AG04450 (cell line): Measurements from ENCODE around the gene CXXC5. TPM values are rescaled to one million over a fixed set of nuclear protein-coding genes. Genes with fewer than 3 reads are reported as not detected.

ENCODE experiments used
- CTCF ChIA-PET: fragments of 300-600, 350-600 bp; formaldehyde crosslinking; extraction: SDS; loops from one replicate; lab custom pipeline; 2022; ENCODE audit warnings: antibody characterized with exemption, inconsistent platforms; lab: Charles Lee
- POLR2A ChIA-PET: fragments of 350-600 bp; formaldehyde crosslinking; extraction: SDS; loops from one replicate; lab custom pipeline; 2021; ENCODE audit warnings: antibody characterized with exemption, inconsistent platforms; lab: Yijun Ruan, JAX
- DNase-seq: peaks from one replicate; pipeline ENCODE4 v3.0.0-alpha.2; 2011; ENCODE audit warnings: low read depth, low spot score
- H3K27ac ChIP-seq: one replicate; pipeline ENCODE4 v1.5.1; 2012; ENCODE audit warnings: low read depth, low read length, control low read depth
- H3K27me3 ChIP-seq: one replicate; pipeline ENCODE4 v1.6.0; 2012; ENCODE audit warnings: low read length; ENCODE audit not compliant: control insufficient read depth, insufficient read depth
- H3K4me3 ChIP-seq: 2 replicates; pipeline ENCODE4 v1.5.1; 2011; ENCODE audit warnings: mild to moderate bottlenecking, low read depth, low read length, control low read depth
- H3K9me3 ChIP-seq: 2 replicates; pipeline ENCODE4 v1.5.1; 2012; ENCODE audit warnings: low read length; ENCODE audit not compliant: control insufficient read depth, insufficient read depth
- polyA plus RNA-seq: library from polyadenylated mRNA; depleted of rRNA; stranded (reverse); fragments of >200 nt; gene quantifications from 2 replicates; pipeline ENCODE4 v1.2.3, GENCODE V29; 2011
- TF ChIP-seq, protein P1 (sequence below): IDR thresholded peaks from 2 replicates; pipeline ENCODE4 v1.5.1; 2011; ENCODE audit warnings: low read depth, low read length, control low read depth, inconsistent platforms

Gene CXXC5
- polyA plus RNA-seq, 1 experiment, result 21.5 TPM

GRCh38 chr5:139640421-139641115 is 7.6 kb upstream of the CXXC5 start:
- Histone ChIP-seq H3K27ac (no peak overlapping the region), H3K9me3 (no peaks in the 10 kb centered on the region; the same call in 1 of the 2 replicates), H3K27me3 (no peaks in the 10 kb centered on the region), H3K4me3 (no peak overlapping the region)
- ChIA-PET CTCF (interaction anchor here (0.6 to 1.3 kb wide), 2 partner anchors 125 to 376 kb away, joined by 3 to 5 read pairs; no protein-coding TSS in a partner anchor), POLR2A (interaction anchor here (5.4 kb wide), 1 partner anchor 8 kb away, joined by 57 read pairs; the partner anchor contains the start of gene CXXC5)
- DNase-seq, result no peak
- TF ChIP-seq, protein P1, sequence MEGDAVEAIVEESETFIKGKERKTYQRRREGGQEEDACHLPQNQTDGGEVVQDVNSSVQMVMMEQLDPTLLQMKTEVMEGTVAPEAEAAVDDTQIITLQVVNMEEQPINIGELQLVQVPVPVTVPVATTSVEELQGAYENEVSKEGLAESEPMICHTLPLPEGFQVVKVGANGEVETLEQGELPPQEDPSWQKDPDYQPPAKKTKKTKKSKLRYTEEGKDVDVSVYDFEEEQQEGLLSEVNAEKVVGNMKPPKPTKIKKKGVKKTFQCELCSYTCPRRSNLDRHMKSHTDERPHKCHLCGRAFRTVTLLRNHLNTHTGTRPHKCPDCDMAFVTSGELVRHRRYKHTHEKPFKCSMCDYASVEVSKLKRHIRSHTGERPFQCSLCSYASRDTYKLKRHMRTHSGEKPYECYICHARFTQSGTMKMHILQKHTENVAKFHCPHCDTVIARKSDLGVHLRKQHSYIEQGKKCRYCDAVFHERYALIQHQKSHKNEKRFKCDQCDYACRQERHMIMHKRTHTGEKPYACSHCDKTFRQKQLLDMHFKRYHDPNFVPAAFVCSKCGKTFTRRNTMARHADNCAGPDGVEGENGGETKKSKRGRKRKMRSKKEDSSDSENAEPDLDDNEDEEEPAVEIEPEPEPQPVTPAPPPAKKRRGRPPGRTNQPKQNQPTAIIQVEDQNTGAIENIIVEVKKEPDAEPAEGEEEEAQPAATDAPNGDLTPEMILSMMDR, result no peak

DNA sequence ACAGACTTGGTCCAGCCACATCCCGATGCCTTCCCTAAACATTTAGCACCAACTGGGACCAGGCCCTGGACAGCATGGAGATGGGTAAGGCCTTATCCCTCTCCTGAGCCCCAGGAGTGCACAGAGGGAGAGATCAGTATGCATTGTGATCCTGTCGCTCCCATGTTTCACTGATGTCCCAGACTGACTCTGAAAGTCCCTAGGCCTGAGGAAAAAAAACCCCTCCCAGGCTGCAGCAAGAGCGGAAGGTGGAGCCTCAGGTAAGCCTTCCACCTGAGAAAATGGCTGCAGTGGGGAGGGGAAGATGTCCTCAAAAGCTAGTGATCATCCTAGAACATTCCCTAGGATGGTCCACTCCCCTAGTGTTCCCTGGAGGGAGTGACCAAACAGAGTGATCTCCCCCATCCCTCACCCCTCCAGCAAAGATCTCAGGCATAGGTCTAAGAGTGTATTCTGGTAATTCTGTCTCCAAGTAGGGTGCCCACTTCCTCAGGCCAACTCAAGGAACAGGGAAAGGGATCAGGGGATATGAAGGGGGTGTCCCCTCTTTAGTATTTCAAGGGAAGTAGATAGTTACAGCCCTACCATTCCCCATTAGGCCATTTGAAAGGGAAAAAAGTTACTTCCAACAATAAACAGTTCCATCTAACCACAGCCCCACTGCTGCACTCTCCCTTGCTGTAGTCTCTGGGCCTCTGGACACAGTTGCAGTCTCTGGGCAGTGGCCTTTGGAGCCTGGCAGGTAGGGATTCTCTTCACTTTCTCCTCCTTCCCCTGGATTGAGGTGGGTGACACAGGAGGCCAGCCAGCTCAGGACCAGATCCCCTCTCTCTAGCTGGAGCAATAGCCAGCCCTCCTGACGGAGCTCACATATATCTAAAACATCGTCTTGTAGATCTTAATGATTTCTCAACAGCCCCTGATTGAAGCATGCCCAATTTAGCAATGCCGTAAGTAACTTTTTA is 6.8 kb upstream of the CXXC5 start:
- TF ChIP-seq, protein P1, result no peak
- ChIA-PET CTCF (interaction anchor here (1.1 to 1.3 kb wide), 2 partner anchors 125 kb away, joined by 3 to 4 read pairs; no protein-coding TSS in a partner anchor), POLR2A (no interaction called here)
- Histone ChIP-seq H3K27me3 (no peaks in the 10 kb centered on the region), H3K4me3 (no peak overlapping the region), H3K9me3 (no peaks in the 10 kb centered on the region; the same call in 1 of the 2 replicates), H3K27ac (no peak overlapping the region)
- no peak for DNase-seq

GRCh38 chr5:139642213-139642612 is 5.9 kb upstream of the CXXC5 start:
- DNase-seq, result no peak
- no peak overlapping the region for H3K27ac ChIP-seq
- no peak overlapping the region for H3K4me3 ChIP-seq
- H3K27me3 ChIP-seq, result no peaks in the 10 kb centered on the region
- ChIA-PET CTCF (interaction anchor here (1.1 kb wide), 1 partner anchor 124 kb away, joined by 4 read pairs; no protein-coding TSS in a partner anchor), POLR2A (no interaction called here)
- no peaks in the 10 kb centered on the region; the same call in 1 of the 2 replicates for H3K9me3 ChIP-seq
- TF ChIP-seq, protein P1, result no peak

- ChIA-PET POLR2A (no interaction called here), CTCF (interaction anchor here (0.6 to 2.1 kb wide), 4 partner anchors 8 to 132 kb away, joined by 4 to 10 read pairs (median 4); no protein-coding TSS in a partner anchor)
- Histone ChIP-seq H3K9me3 (no peaks in the 10 kb centered on the region; the same call in 1 of the 2 replicates), H3K27ac (no peak overlapping the region), H3K27me3 (no peaks in the 10 kb centered on the region), H3K4me3 (no peak overlapping the region)
- TF ChIP-seq, protein P1, result no peak
- no peak for DNase-seq
Measured at GRCh38 chr5:139642891-139643871, 5.0 kb upstream of the CXXC5 start.
